Measurements from ENCODE around the gene CELSR1.

DNA sequence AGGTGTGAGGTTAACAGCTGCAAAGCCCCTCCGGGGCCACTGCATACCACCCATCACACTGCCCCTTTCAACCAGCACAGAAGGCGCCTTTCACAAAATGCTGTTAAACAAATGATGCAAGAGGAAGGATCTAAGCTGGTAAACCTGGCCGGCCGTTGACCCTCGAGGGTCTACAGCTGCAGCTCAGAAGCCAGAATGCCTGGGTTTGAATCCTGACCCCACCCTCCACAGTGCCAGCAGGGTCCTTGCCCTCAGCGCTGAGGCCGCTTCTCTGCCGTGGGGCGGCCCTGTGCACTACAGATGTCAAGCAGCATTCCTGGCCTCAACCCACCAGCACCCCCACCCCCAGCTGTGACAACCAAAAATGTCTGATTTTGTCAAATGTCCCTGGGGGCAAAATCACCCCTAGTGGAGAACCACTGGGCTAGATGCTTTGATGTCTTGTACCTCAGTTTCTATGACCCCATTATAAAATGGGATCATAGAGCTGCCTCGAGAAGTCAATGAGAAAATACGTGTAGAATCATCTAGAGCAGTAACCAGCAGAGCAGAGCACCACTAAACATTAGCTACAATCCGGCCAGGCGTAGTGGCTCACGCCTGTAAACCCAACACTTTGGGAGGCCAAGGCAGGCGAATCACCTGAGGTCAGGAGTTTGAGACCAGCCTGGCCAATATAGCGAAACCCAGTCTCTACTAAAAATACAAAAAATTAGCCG is 77.9 kb downstream of the CELSR1 start:
- no peak for TF ChIP-seq EZH2phosphoT487 (IDR thresholded peaks at IDR 0.05; ENCODE audit: low read depth)
- TF ChIP-seq, protein P1, sequence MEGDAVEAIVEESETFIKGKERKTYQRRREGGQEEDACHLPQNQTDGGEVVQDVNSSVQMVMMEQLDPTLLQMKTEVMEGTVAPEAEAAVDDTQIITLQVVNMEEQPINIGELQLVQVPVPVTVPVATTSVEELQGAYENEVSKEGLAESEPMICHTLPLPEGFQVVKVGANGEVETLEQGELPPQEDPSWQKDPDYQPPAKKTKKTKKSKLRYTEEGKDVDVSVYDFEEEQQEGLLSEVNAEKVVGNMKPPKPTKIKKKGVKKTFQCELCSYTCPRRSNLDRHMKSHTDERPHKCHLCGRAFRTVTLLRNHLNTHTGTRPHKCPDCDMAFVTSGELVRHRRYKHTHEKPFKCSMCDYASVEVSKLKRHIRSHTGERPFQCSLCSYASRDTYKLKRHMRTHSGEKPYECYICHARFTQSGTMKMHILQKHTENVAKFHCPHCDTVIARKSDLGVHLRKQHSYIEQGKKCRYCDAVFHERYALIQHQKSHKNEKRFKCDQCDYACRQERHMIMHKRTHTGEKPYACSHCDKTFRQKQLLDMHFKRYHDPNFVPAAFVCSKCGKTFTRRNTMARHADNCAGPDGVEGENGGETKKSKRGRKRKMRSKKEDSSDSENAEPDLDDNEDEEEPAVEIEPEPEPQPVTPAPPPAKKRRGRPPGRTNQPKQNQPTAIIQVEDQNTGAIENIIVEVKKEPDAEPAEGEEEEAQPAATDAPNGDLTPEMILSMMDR (IDR thresholded peaks at IDR 0.05; ENCODE audit: low read depth, low read length), result no peak

All from OCI-LY3 (cell line).